ENCODE data around the gene AKAP12.

The AKAP12 gene

GRCh38 chr6:151400473-151400872 lies 160.7 kb downstream of the AKAP12 start:
- Histone ChIP-seq H3K9me3 (ENCODE audit: control insufficient read depth, low read length) (no peaks in the 10 kb centered on the region), H3K79me2 (peaks cover 46% of the 10 kb centered on the region), H3K4me2 (ENCODE audit: low read length) (no peak overlapping the region), H2AFZ (no peak overlapping the region), H3K4me1 (no peaks in the 10 kb centered on the region), H3K4me3 (ENCODE audit: low read depth, low read length) (no peak overlapping the region), H3K36me3 (ENCODE audit: control insufficient read depth, insufficient read depth, low read length) (no peaks in the 10 kb centered on the region), H3K9ac (no peak overlapping the region), H3K27ac (no peak overlapping the region), H3K27me3 (ENCODE audit: control insufficient read depth, insufficient read depth, low read length) (no peaks in the 10 kb centered on the region)
- no peak for TF ChIP-seq CTCF (IDR thresholded peaks at IDR 0.05)

GRCh38 chr6:151402228-151402627 lies 162.5 kb downstream of the AKAP12 start:
- Histone ChIP-seq H3K4me2 (ENCODE audit: low read length) (no peak overlapping the region), H3K27ac (no peak overlapping the region), H3K9ac (no peak overlapping the region), H3K4me1 (no peaks in the 10 kb centered on the region), H3K4me3 (ENCODE audit: low read depth, low read length) (no peak overlapping the region), H3K9me3 (ENCODE audit: control insufficient read depth, low read length) (no peaks in the 10 kb centered on the region), H2AFZ (no peak overlapping the region), H3K79me2 (peaks cover 35% of the 10 kb centered on the region), H3K27me3 (ENCODE audit: control insufficient read depth, insufficient read depth, low read length) (no peaks in the 10 kb centered on the region), H3K36me3 (ENCODE audit: control insufficient read depth, insufficient read depth, low read length) (no peaks in the 10 kb centered on the region)
- no peak for TF ChIP-seq CTCF (IDR thresholded peaks at IDR 0.05)

- H3K9ac ChIP-seq = no peak overlapping the region
- peaks cover 20% of the 10 kb centered on the region for H3K79me2 ChIP-seq
- H3K4me2 ChIP-seq (ENCODE audit: low read length) = no peak overlapping the region
- no peak for TF ChIP-seq CTCF (IDR thresholded peaks at IDR 0.05)
- no peak overlapping the region for H3K4me3 ChIP-seq (ENCODE audit: low read depth, low read length)
- no peaks in the 10 kb centered on the region for H3K4me1 ChIP-seq
- H2AFZ ChIP-seq = no peak overlapping the region
- H3K9me3 ChIP-seq (ENCODE audit: control insufficient read depth, low read length) = no peaks in the 10 kb centered on the region
- H3K36me3 ChIP-seq (ENCODE audit: control insufficient read depth, insufficient read depth, low read length) = no peaks in the 10 kb centered on the region
- H3K27ac ChIP-seq = no peak overlapping the region
- no peaks in the 10 kb centered on the region for H3K27me3 ChIP-seq (ENCODE audit: control insufficient read depth, insufficient read depth, low read length)
Observed at GRCh38 chr6:151403919-151404308, 164.1 kb downstream of the AKAP12 start.

All from parathyroid adenoma (tissue), 2 donors.